ENCODE measurements around the gene KCTD6.

The KCTD6 gene

GRCh38 chr3:58529516-58530353 is 37.8 kb downstream of the KCTD6 start:
- no peak for DNase-seq (ENCODE audit: low spot score)
- peak; percentile 38 for TF ChIP-seq CTCF (IDR thresholded peaks at IDR 0.05; ENCODE audit: borderline replicate concordance, control extremely low read depth, extremely low read depth, insufficient read depth, missing control alignments)
- in situ Hi-C loops (cut with MboI; ENCODE audit: low sequenced_read_pairs, unreplicated experiment), result loop anchor here (10.0 kb wide), 2 partner anchors 205 to 345 kb away; no protein-coding TSS in a partner anchor

- TF ChIP-seq CTCF (IDR thresholded peaks at IDR 0.05; ENCODE audit: borderline replicate concordance, control extremely low read depth, extremely low read depth, insufficient read depth, missing control alignments), result no peak
Measured at GRCh38 chr3:58530354-58530865, 38.5 kb downstream of the KCTD6 start.

GRCh38 chr3:58531555-58531954 is 39.7 kb downstream of the KCTD6 start:
- DNase-seq (ENCODE audit: low spot score), result peak; percentile 12
- in situ Hi-C loops (cut with MboI; ENCODE audit: low sequenced_read_pairs, unreplicated experiment), result loop anchor here (10.0 kb wide), 2 partner anchors 207 to 347 kb away; no protein-coding TSS in a partner anchor
- no peak for TF ChIP-seq CTCF (IDR thresholded peaks at IDR 0.05; ENCODE audit: borderline replicate concordance, control extremely low read depth, extremely low read depth, insufficient read depth, missing control alignments)

More at GRCh38 chr3:58530354-58530865, 38.5 kb downstream of the KCTD6 start:
- in situ Hi-C loops (cut with MboI; ENCODE audit: low sequenced_read_pairs, unreplicated experiment), result loop anchor here (10.0 kb wide), 2 partner anchors 206 to 346 kb away; no protein-coding TSS in a partner anchor
- DNase-seq (ENCODE audit: low spot score), result peak; percentile 13

- DNase-seq (ENCODE audit: low spot score), result peak; percentile 26
- TF ChIP-seq CTCF (IDR thresholded peaks at IDR 0.05; ENCODE audit: borderline replicate concordance, control extremely low read depth, extremely low read depth, insufficient read depth, missing control alignments), result no peak
- in situ Hi-C loops (cut with MboI; ENCODE audit: low sequenced_read_pairs, unreplicated experiment), result loop anchor here (10.0 kb wide), 2 partner anchors 207 to 347 kb away; no protein-coding TSS in a partner anchor
Measured at GRCh38 chr3:58531956-58532355, 40.1 kb downstream of the KCTD6 start.

- peak; percentile 91 for DNase-seq (ENCODE audit: low spot score)
- TF ChIP-seq CTCF (IDR thresholded peaks at IDR 0.05; ENCODE audit: borderline replicate concordance, control extremely low read depth, extremely low read depth, insufficient read depth, missing control alignments), result peak; percentile 92
- in situ Hi-C loops (cut with MboI; ENCODE audit: low sequenced_read_pairs, unreplicated experiment), result loop anchor here (10.0 kb wide), 2 partner anchors 208 to 348 kb away; no protein-coding TSS in a partner anchor
Measured at GRCh38 chr3:58532794-58533220, 40.9 kb downstream of the KCTD6 start.

- no peak for TF ChIP-seq CTCF (IDR thresholded peaks at IDR 0.05; ENCODE audit: borderline replicate concordance, control extremely low read depth, extremely low read depth, insufficient read depth, missing control alignments)
- in situ Hi-C loops (cut with MboI; ENCODE audit: low sequenced_read_pairs, unreplicated experiment), result loop anchor here (10.0 kb wide), 2 partner anchors 210 to 350 kb away; no protein-coding TSS in a partner anchor
- DNase-seq (ENCODE audit: low spot score), result no peak
Measured at GRCh38 chr3:58534592-58535494, 42.9 kb downstream of the KCTD6 start.

All from GM13976 (cell line).